ENCODE data around the gene SEZ6. TPM values are rescaled to one million over a fixed set of nuclear protein-coding genes. Genes with fewer than 3 reads are reported as not detected.

SEZ6 gene
- total and polyA plus RNA-seq, 2 donors from 2014 or later = not detected

GRCh38 chr17:29022074-29022473, 16.2 kb upstream of the SEZ6 start:
- no peaks in the 10 kb centered on the region for H3K4me1 ChIP-seq (ENCODE audit: control insufficient read depth in 2 of 3, insufficient read depth in 2 of 3, low read depth in 1 of 3, low read length in 3 of 3)
- H3K36me3 ChIP-seq (ENCODE audit: control insufficient read depth in 2 of 3, insufficient read depth in 3 of 3, low read length in 3 of 3) = no peaks in the 10 kb centered on the region
- intact Hi-C loops (cut with DNase I) = no loop called here
- H3K27me3 ChIP-seq (ENCODE audit: control insufficient read depth, insufficient read depth, low read length) = no peaks in the 10 kb centered on the region
- no peak overlapping the region for H3K4me3 ChIP-seq (ENCODE audit: low read length in 3 of 3)
- no peak for FAIRE-seq
- no peaks in the 10 kb centered on the region for H3K9me3 ChIP-seq (ENCODE audit: control insufficient read depth in 2 of 3, insufficient read depth in 1 of 3, low read length in 3 of 3)
- H3K27ac ChIP-seq (ENCODE audit: low read depth in 2 of 2, low read length in 2 of 2) = no peak overlapping the region
- DNase-seq = no peak
- no peak overlapping the region for H3K9ac ChIP-seq (ENCODE audit: low read length in 3 of 3)
- no peak for TF ChIP-seq CTCF (IDR thresholded peaks at IDR 0.05; ENCODE audit: borderline replicate concordance, extremely low read depth, insufficient read depth)

- FAIRE-seq = no peak
These were observed 15.4 kb upstream of the SEZ6 start for GRCh38 chr17:29021226-29021625.

GRCh38 chr17:29020576-29020975, 14.7 kb upstream of the SEZ6 start:
- Histone ChIP-seq H3K9ac (ENCODE audit: low read length in 3 of 3) (no peak overlapping the region), H3K4me1 (ENCODE audit: control insufficient read depth in 2 of 3, insufficient read depth in 2 of 3, low read depth in 1 of 3, low read length in 3 of 3) (no peaks in the 10 kb centered on the region), H3K4me3 (ENCODE audit: low read length in 3 of 3) (no peak overlapping the region), H3K27ac (ENCODE audit: low read depth in 2 of 2, low read length in 2 of 2) (peak overlapping the region in 1 of 2 donors; percentile 18), H3K27me3 (ENCODE audit: control insufficient read depth, insufficient read depth, low read length) (no peaks in the 10 kb centered on the region), H3K36me3 (ENCODE audit: control insufficient read depth in 2 of 3, insufficient read depth in 3 of 3, low read length in 3 of 3) (no peaks in the 10 kb centered on the region), H3K9me3 (ENCODE audit: control insufficient read depth in 2 of 3, insufficient read depth in 1 of 3, low read length in 3 of 3) (no peaks in the 10 kb centered on the region)
- DNase-seq (peak in 3 of 5 donors; percentile 28 to 49 (median 30)), FAIRE-seq (no peak)
- intact Hi-C loops (cut with DNase I) = no loop called here
- no peak for TF ChIP-seq CTCF (IDR thresholded peaks at IDR 0.05; ENCODE audit: borderline replicate concordance, extremely low read depth, insufficient read depth)

More at GRCh38 chr17:29021226-29021625, 15.4 kb upstream of the SEZ6 start:
- H3K4me3 ChIP-seq (ENCODE audit: low read length in 3 of 3) = no peak overlapping the region
- no peak for DNase-seq
- no peak overlapping the region for H3K27ac ChIP-seq (ENCODE audit: low read depth in 2 of 2, low read length in 2 of 2)
- intact Hi-C loops (cut with DNase I) = no loop called here
- H3K36me3 ChIP-seq (ENCODE audit: control insufficient read depth in 2 of 3, insufficient read depth in 3 of 3, low read length in 3 of 3) = no peaks in the 10 kb centered on the region
- no peak overlapping the region for H3K9ac ChIP-seq (ENCODE audit: low read length in 3 of 3)
- no peaks in the 10 kb centered on the region for H3K9me3 ChIP-seq (ENCODE audit: control insufficient read depth in 2 of 3, insufficient read depth in 1 of 3, low read length in 3 of 3)
- no peaks in the 10 kb centered on the region for H3K4me1 ChIP-seq (ENCODE audit: control insufficient read depth in 2 of 3, insufficient read depth in 2 of 3, low read depth in 1 of 3, low read length in 3 of 3)
- TF ChIP-seq CTCF (IDR thresholded peaks at IDR 0.05; ENCODE audit: borderline replicate concordance, extremely low read depth, insufficient read depth) = no peak
- no peaks in the 10 kb centered on the region for H3K27me3 ChIP-seq (ENCODE audit: control insufficient read depth, insufficient read depth, low read length)
